ENCODE measurements around the gene MED1. TPM values are rescaled to one million over a fixed set of nuclear protein-coding genes. Genes with fewer than 3 reads are reported as not detected.
"Not testable (repeated sequence)": the region's sequence is repeated elsewhere in the genome, so short reads cannot be mapped to it uniquely, and the experiment has no call there.

MED1 gene
- total RNA-seq, 2 experiments from 2014 or later: 24.7 to 28.7 TPM

DNA sequence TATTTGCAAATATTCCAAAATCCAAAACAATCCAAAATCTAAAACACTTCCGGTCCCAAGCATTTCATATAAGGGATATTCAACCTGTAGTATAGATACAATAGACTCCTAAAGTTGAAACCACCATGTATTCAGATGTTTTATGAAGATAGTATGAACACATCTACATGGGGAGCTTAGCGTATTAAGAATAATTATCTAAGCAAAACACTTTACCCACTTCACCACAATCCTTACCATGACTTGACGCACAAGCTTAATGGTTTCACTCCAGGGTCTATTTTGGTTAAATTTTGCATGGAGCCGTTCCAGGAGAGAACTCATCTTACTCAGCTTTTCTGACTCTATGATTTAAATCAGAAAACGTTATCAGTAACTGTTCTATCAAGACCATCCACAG, 3.5 kb downstream of the MED1 start:
- no peaks in the 10 kb centered on the region for H3K9me3 Mint-ChIP-seq
- TF ChIP-seq, protein P1, sequence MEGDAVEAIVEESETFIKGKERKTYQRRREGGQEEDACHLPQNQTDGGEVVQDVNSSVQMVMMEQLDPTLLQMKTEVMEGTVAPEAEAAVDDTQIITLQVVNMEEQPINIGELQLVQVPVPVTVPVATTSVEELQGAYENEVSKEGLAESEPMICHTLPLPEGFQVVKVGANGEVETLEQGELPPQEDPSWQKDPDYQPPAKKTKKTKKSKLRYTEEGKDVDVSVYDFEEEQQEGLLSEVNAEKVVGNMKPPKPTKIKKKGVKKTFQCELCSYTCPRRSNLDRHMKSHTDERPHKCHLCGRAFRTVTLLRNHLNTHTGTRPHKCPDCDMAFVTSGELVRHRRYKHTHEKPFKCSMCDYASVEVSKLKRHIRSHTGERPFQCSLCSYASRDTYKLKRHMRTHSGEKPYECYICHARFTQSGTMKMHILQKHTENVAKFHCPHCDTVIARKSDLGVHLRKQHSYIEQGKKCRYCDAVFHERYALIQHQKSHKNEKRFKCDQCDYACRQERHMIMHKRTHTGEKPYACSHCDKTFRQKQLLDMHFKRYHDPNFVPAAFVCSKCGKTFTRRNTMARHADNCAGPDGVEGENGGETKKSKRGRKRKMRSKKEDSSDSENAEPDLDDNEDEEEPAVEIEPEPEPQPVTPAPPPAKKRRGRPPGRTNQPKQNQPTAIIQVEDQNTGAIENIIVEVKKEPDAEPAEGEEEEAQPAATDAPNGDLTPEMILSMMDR (IDR thresholded peaks at IDR 0.05): no peak
- peaks cover 38% of the 10 kb centered on the region for H3K4me1 Mint-ChIP-seq (ENCODE audit: low read depth)
- Histone ChIP-seq H3K4me3 (ENCODE audit: low read length) (no peak overlapping the region), H3K27ac (ENCODE audit: low read depth in 1 of 2, low read length in 2 of 2) (no peak overlapping the region), H3K27me3 (ENCODE audit: control insufficient read depth in 1 of 2, insufficient read depth in 2 of 2, low read length in 2 of 2) (no peaks in the 10 kb centered on the region), H3K9me3 (ENCODE audit: control insufficient read depth in 1 of 2, insufficient read depth in 1 of 2, low read length in 2 of 2) (no peaks in the 10 kb centered on the region), H3K36me3 (ENCODE audit: insufficient read depth, low read length) (peaks cover 39% of the 10 kb centered on the region), H3K4me1 (ENCODE audit: insufficient read depth, low read length) (peaks cover 22% of the 10 kb centered on the region)
- intact Hi-C loops (cut with DNase I, micrococcal nuclease): no loop called here
- peaks cover 51% of the 10 kb centered on the region for H3K36me3 Mint-ChIP-seq (ENCODE audit: low read depth)
- no peak for DNase-seq
- ChIA-PET CTCF (interaction anchor here (0.6 to 0.9 kb wide), 2 partner anchors 12 to 35 kb away, joined by 3 read pairs; no protein-coding TSS in a partner anchor), POLR2A (interaction anchor here (0.9 to 1.0 kb wide), 2 partner anchors 14 to 307 kb away, joined by 3 to 4 read pairs; partner anchors contain the start of gene CDK12)
- no peaks in the 10 kb centered on the region for H3K27me3 Mint-ChIP-seq
- no peak for ATAC-seq (ENCODE audit: poor library complexity)
- peak overlapping the region; percentile 36 for H3K27ac Mint-ChIP-seq
- peak overlapping the region; percentile 54 for H3K4me3 Mint-ChIP-seq

DNA sequence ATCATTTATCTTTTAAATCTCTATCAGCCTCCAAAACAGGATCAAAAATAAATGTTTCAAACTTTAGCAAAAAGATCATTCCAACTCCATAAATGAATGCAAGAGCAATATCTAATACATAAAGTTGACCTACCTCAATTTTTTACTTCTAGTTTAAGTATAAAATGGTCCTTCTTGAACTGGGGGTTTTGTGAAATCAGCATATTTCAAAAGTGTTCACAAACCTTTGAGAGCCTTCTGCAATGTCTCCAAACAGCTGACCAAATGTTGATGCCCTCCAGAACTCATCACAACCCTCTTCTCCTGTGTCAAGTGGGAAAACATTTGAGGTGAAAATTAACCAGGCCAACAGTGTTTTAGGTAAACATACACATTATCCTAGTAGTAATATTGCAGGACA, 7.7 kb downstream of the MED1 start:
- Mint-ChIP-seq H3K36me3 (ENCODE audit: low read depth) (peaks cover 78% of the 10 kb centered on the region), H3K4me1 (ENCODE audit: low read depth) (peaks cover 14% of the 10 kb centered on the region), H3K27ac (no peak overlapping the region), H3K4me3 (no peak overlapping the region), H3K9me3 (no peaks in the 10 kb centered on the region), H3K27me3 (no peaks in the 10 kb centered on the region)
- intact Hi-C loops (cut with DNase I, micrococcal nuclease): no loop called here
- no peaks in the 10 kb centered on the region for H3K27me3 ChIP-seq (ENCODE audit: control insufficient read depth in 1 of 2, insufficient read depth in 2 of 2, low read length in 2 of 2)
- H3K27ac ChIP-seq (ENCODE audit: low read depth in 1 of 2, low read length in 2 of 2): no peak overlapping the region
- TF ChIP-seq, protein P1 (IDR thresholded peaks at IDR 0.05): no peak
- DNase-seq (no peak), ATAC-seq (ENCODE audit: poor library complexity) (no peak)
- ChIA-PET CTCF (no interaction called here), POLR2A (no interaction called here)
- H3K9me3 ChIP-seq (ENCODE audit: control insufficient read depth in 1 of 2, insufficient read depth in 1 of 2, low read length in 2 of 2): no peaks in the 10 kb centered on the region
- H3K4me3 ChIP-seq (ENCODE audit: low read length): no peak overlapping the region
- no peaks in the 10 kb centered on the region for H3K4me1 ChIP-seq (ENCODE audit: insufficient read depth, low read length)
- H3K36me3 ChIP-seq (ENCODE audit: insufficient read depth, low read length): peaks cover 74% of the 10 kb centered on the region

DNA sequence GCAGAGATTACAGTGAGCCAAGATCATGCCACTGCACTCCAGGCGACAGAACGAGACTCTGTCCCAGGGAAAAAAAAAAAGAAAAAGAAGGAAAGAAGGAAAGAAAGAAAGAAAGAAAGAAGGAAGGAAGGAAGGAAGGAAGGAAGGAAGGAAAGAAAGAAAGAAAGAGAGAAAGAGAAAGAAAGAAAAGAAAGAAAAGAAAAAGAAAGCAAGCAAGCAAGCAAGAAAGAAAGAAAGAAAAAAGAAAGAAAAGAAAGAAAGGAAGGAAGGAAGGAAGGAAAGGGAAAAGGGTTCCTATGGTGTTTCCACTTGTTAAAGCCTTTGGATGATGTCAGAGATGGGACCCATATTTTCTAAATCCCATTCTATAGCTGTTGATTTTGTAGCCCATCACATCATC, 11.2 kb downstream of the MED1 start:
- H3K36me3 Mint-ChIP-seq (ENCODE audit: low read depth): peaks cover 73% of the 10 kb centered on the region
- H3K4me1 Mint-ChIP-seq (ENCODE audit: low read depth); H3K27ac Mint-ChIP-seq; H3K27me3 Mint-ChIP-seq; POLR2A ChIA-PET; H3K27me3 ChIP-seq (ENCODE audit: control insufficient read depth in 1 of 2, insufficient read depth in 2 of 2, low read length in 2 of 2); intact Hi-C loops (cut with DNase I, micrococcal nuclease); H3K27ac ChIP-seq (ENCODE audit: low read depth in 1 of 2, low read length in 2 of 2); H3K4me3 Mint-ChIP-seq; H3K4me3 ChIP-seq (ENCODE audit: low read length); ATAC-seq (ENCODE audit: poor library complexity); H3K9me3 ChIP-seq (ENCODE audit: control insufficient read depth in 1 of 2, insufficient read depth in 1 of 2, low read length in 2 of 2); DNase-seq; H3K9me3 Mint-ChIP-seq; CTCF ChIA-PET; H3K4me1 ChIP-seq (ENCODE audit: insufficient read depth, low read length): not testable (repeated sequence)
- peaks cover 75% of the 10 kb centered on the region for H3K36me3 ChIP-seq (ENCODE audit: insufficient read depth, low read length)

DNA sequence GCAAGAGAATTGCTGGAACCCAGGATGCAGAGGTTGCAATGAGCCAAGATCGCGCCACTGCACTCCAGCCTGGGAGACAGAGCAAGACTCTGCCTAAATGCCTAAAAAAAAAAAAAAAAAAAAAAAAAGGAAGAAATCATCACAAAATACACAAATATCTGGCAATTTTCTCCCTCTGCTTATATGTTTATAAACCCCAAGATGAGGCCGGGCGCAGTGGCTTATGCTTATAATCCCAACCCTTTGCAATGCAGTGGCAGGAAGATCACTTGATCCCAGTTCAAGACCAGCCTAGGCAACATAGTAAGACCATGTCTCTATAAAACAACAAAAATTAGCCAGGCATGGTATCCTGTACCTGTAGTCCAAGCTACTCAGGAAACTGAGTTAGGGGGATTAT, 21.5 kb downstream of the MED1 start:
- Histone ChIP-seq H3K4me3 (ENCODE audit: low read length) (no peak overlapping the region), H3K27ac (ENCODE audit: low read depth in 1 of 2, low read length in 2 of 2) (no peak overlapping the region), H3K4me1 (ENCODE audit: insufficient read depth, low read length) (no peaks in the 10 kb centered on the region), H3K27me3 (ENCODE audit: control insufficient read depth in 1 of 2, insufficient read depth in 2 of 2, low read length in 2 of 2) (no peaks in the 10 kb centered on the region), H3K36me3 (ENCODE audit: insufficient read depth, low read length) (peaks cover 78% of the 10 kb centered on the region), H3K9me3 (ENCODE audit: control insufficient read depth in 1 of 2, insufficient read depth in 1 of 2, low read length in 2 of 2) (no peaks in the 10 kb centered on the region)
- ATAC-seq (ENCODE audit: poor library complexity) (no peak), DNase-seq (no peak)
- H3K36me3 Mint-ChIP-seq (ENCODE audit: low read depth): peaks cover 78% of the 10 kb centered on the region
- H3K27ac Mint-ChIP-seq: no peak overlapping the region
- no peaks in the 10 kb centered on the region for H3K27me3 Mint-ChIP-seq
- intact Hi-C loops (cut with DNase I, micrococcal nuclease): no loop called here
- CTCF ChIA-PET: no interaction called here
- TF ChIP-seq, protein P1 (IDR thresholded peaks at IDR 0.05): no peak
- no peaks in the 10 kb centered on the region for H3K9me3 Mint-ChIP-seq
- H3K4me1 Mint-ChIP-seq (ENCODE audit: low read depth): no peaks in the 10 kb centered on the region
- H3K4me3 Mint-ChIP-seq: no peak overlapping the region
- POLR2A ChIA-PET: no interaction called here
